Urothelium cell line (cell line): ENCODE measurements around the gene FCN1.

ENCODE experiments used
- DNase-seq: peaks from one replicate; pipeline ENCODE4 v3.0.0; 2011; ENCODE audit warnings: low spot score, mixed read lengths
- FAIRE-seq: peaks from 2 replicates; lab custom pipeline; 2011; peaks lifted over from hg19 to GRCh38; lab: Jason Lieb, UNC

FCN1 gene

GRCh38 chr9:134894136-134894860 is 23.4 kb downstream of the FCN1 start:
- FAIRE-seq (no peak), DNase-seq (no peak)

GRCh38 chr9:134892820-134893420 is 24.8 kb downstream of the FCN1 start:
- DNase-seq (no peak), FAIRE-seq (no peak)

GRCh38 chr9:134892221-134892620 is 25.5 kb downstream of the FCN1 start:
- DNase-seq, result no peak

GRCh38 chr9:134891713-134892112 is 26.0 kb downstream of the FCN1 start:
- FAIRE-seq (no peak), DNase-seq (no peak)

More at GRCh38 chr9:134892221-134892620, 25.5 kb downstream of the FCN1 start:
- FAIRE-seq, result no peak

GRCh38 chr9:134891053-134891452 is 26.7 kb downstream of the FCN1 start:
- no peak for DNase-seq
- no peak for FAIRE-seq

- FAIRE-seq (no peak), DNase-seq (no peak)
Observed at GRCh38 chr9:134890155-134890495, 27.6 kb downstream of the FCN1 start.

GRCh38 chr9:134889386-134890154 is 28.1 kb downstream of the FCN1 start:
- FAIRE-seq, result no peak
- no peak for DNase-seq

- FAIRE-seq (no peak), DNase-seq (no peak)
Observed at GRCh38 chr9:134888603-134889190, 29.0 kb downstream of the FCN1 start.

GRCh38 chr9:134887686-134888602 is 29.8 kb downstream of the FCN1 start:
- FAIRE-seq, result no peak
- no peak for DNase-seq

GRCh38 chr9:134887219-134887618 is 30.5 kb downstream of the FCN1 start:
- FAIRE-seq, result no peak

GRCh38 chr9:134886413-134886913 is 31.2 kb downstream of the FCN1 start:
- DNase-seq (no peak), FAIRE-seq (no peak)

More at GRCh38 chr9:134887219-134887618, 30.5 kb downstream of the FCN1 start:
- DNase-seq, result no peak

- DNase-seq, result no peak
- no peak for FAIRE-seq
Observed at GRCh38 chr9:134885679-134886412, 31.9 kb downstream of the FCN1 start.

- DNase-seq, result no peak
- FAIRE-seq, result peak; percentile 66
Observed at GRCh38 chr9:134885001-134885678, 32.6 kb downstream of the FCN1 start.

- DNase-seq (no peak), FAIRE-seq (no peak)
Observed at GRCh38 chr9:134884492-134884891, 33.2 kb downstream of the FCN1 start.

- DNase-seq (no peak), FAIRE-seq (no peak)
Observed at GRCh38 chr9:134883040-134883782, 34.5 kb downstream of the FCN1 start.

- FAIRE-seq (no peak), DNase-seq (no peak)
Observed at GRCh38 chr9:134882204-134882785, 35.4 kb downstream of the FCN1 start.

- no peak for DNase-seq
- FAIRE-seq, result no peak
Observed at GRCh38 chr9:134881313-134881670, 36.4 kb downstream of the FCN1 start.
